ENCODE results near the gene FETUB. TPM values are rescaled to one million over a fixed set of nuclear protein-coding genes. Genes with fewer than 3 reads are reported as not detected.

The FETUB gene, protein sequence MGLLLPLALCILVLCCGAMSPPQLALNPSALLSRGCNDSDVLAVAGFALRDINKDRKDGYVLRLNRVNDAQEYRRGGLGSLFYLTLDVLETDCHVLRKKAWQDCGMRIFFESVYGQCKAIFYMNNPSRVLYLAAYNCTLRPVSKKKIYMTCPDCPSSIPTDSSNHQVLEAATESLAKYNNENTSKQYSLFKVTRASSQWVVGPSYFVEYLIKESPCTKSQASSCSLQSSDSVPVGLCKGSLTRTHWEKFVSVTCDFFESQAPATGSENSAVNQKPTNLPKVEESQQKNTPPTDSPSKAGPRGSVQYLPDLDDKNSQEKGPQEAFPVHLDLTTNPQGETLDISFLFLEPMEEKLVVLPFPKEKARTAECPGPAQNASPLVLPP
- not detected for polyA plus RNA-seq (2013)

GRCh38 chr3:186639778-186640472 is at the start of gene FETUB:
Gene FETUB, plus strand, starts transcription at chr3:186640399. Its CDS starts 62 bp downstream, at chr3:186640461.
- no peak within 1 kb of the TSS for H3K27ac ChIP-seq (ENCODE audit: insufficient read depth in 1 of 2, low read depth in 1 of 2, low read length in 2 of 2, poor library complexity in 1 of 2, severe bottlenecking in 2 of 2)
- peaks cover 0 to 5% (median 3%) of the 10 kb centered on the region in 5 experiments for H3K27me3 ChIP-seq (replicated peaks in 2 of 5; ENCODE audit: control insufficient read depth in 4 of 5, insufficient read depth in 5 of 5, low read length in 4 of 5)
- 93% methylated on average over 1 of the region's 1 CpG for WGBS (ENCODE audit: insufficient coverage)
- H3K4me3 ChIP-seq (ENCODE audit: control insufficient read depth in 1 of 7, extremely low read depth in 1 of 7, insufficient read depth in 4 of 7, low read depth in 2 of 7, low read length in 6 of 7): no peak within 1 kb of the TSS
- no peak for DNase-seq
- no peaks in the 10 kb centered on the region for H3K9me3 ChIP-seq (ENCODE audit: control extremely low read depth in 1 of 5, control insufficient read depth in 4 of 5, insufficient read depth in 2 of 5, low read depth in 1 of 5, low read length in 4 of 5)
- POLR2A ChIA-PET: no interaction called here
- H3K4me1 ChIP-seq (ENCODE audit: control extremely low read depth in 1 of 4, control insufficient read depth in 4 of 4, insufficient read depth in 4 of 4, low read length in 3 of 4): no peaks in the 10 kb centered on the region
- CTCF ChIA-PET: no interaction called here
- no peaks in the 10 kb centered on the region for H3K36me3 ChIP-seq (ENCODE audit: control insufficient read depth in 4 of 4, insufficient read depth in 4 of 4, low read length in 3 of 4)

DNA sequence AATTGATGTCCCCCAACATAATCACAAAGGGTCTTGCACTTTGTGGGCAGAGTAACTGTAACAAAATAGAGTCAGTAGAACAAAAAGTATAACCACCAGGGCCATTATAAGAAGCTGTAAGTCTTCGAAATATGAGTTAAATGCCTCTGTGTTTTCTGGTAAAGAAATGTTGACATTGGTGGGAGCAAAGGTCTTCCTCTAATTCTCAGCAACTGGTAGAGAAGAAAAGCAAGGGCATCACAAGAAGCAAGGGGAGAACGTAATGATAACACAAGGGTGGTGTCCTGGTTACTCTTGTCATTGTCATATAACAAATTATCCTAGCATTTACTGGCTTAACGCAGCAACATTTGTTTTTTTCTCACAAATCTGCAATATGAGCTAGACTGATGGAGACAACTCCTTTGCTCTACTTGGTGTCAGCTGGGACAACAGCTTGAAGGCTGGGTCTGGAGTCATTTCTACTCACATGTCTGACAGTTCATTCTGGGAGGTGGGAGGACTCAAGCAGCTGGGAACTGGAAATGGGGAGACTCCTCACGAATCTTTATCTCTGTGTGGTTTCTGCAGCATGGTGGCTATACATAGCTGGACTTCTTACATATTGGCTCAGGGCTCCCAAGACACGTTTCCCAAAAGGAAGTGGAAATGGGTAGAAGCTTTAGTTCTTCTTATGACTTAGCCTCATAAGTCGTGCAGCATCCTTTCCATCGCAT is 49.5 kb upstream of the FETUB start:
- no peak overlapping the region for H3K27ac ChIP-seq (ENCODE audit: insufficient read depth in 1 of 2, low read depth in 1 of 2, low read length in 2 of 2, poor library complexity in 1 of 2, severe bottlenecking in 2 of 2)
- CTCF ChIA-PET: interaction anchor here (1.3 to 4.3 kb wide), 5 partner anchors 23 to 236 kb away, joined by 3 to 24 read pairs (median 8); partner anchors contain the start of gene AHSG
- no peaks in the 10 kb centered on the region for H3K27me3 ChIP-seq (replicated peaks in 2 of 5; ENCODE audit: control insufficient read depth in 4 of 5, insufficient read depth in 5 of 5, low read length in 4 of 5)
- H3K4me1 ChIP-seq (ENCODE audit: control extremely low read depth in 1 of 4, control insufficient read depth in 4 of 4, insufficient read depth in 4 of 4, low read length in 3 of 4): no peaks in the 10 kb centered on the region
- POLR2A ChIA-PET: no interaction called here
- H3K4me3 ChIP-seq (ENCODE audit: control insufficient read depth in 1 of 7, extremely low read depth in 1 of 7, insufficient read depth in 4 of 7, low read depth in 2 of 7, low read length in 6 of 7): no peak overlapping the region
- H3K9me3 ChIP-seq (ENCODE audit: control extremely low read depth in 1 of 5, control insufficient read depth in 4 of 5, insufficient read depth in 2 of 5, low read depth in 1 of 5, low read length in 4 of 5): no peaks in the 10 kb centered on the region
- 85% methylated on average over 7 of the region's 7 CpGs for WGBS (ENCODE audit: insufficient coverage)
- peaks cover 0 to 5% (median 2%) of the 10 kb centered on the region in 4 experiments for H3K36me3 ChIP-seq (ENCODE audit: control insufficient read depth in 4 of 4, insufficient read depth in 4 of 4, low read length in 3 of 4)
- no peak for DNase-seq

DNA sequence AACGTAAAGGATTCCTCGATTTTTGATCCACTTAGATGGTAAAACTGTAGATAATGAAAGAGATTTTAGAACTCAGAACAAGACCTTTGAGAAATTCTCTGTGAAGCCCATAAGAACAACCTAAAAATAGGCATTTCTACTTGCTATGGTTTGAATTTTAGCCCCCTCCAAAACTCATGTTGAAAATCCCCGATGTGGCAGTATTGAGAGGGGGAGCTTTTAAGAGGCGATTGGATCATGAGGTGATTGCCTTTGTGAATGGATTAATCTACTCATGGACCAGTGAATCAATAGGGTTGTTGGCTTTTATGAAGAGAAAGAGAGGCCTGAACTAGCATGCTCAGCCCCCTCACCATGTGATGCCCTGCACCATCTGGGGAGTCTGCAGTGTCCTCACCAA is 47.5 kb upstream of the FETUB start:
- no peaks in the 10 kb centered on the region for H3K9me3 ChIP-seq (ENCODE audit: control extremely low read depth in 1 of 5, control insufficient read depth in 4 of 5, insufficient read depth in 2 of 5, low read depth in 1 of 5, low read length in 4 of 5)
- H3K36me3 ChIP-seq (ENCODE audit: control insufficient read depth in 4 of 4, insufficient read depth in 4 of 4, low read length in 3 of 4): no peaks in the 10 kb centered on the region
- ChIA-PET CTCF (interaction anchor here (1.0 to 4.3 kb wide), 4 partner anchors 10 to 229 kb away, joined by 3 to 24 read pairs (median 6); partner anchors contain the start of gene AHSG), POLR2A (no interaction called here)
- no peaks in the 10 kb centered on the region for H3K27me3 ChIP-seq (replicated peaks in 2 of 5; ENCODE audit: control insufficient read depth in 4 of 5, insufficient read depth in 5 of 5, low read length in 4 of 5)
- no peak overlapping the region for H3K27ac ChIP-seq (ENCODE audit: insufficient read depth in 1 of 2, low read depth in 1 of 2, low read length in 2 of 2, poor library complexity in 1 of 2, severe bottlenecking in 2 of 2)
- H3K4me1 ChIP-seq (ENCODE audit: control extremely low read depth in 1 of 4, control insufficient read depth in 4 of 4, insufficient read depth in 4 of 4, low read length in 3 of 4): no peaks in the 10 kb centered on the region
- WGBS (ENCODE audit: insufficient coverage): 100% methylated on average over 1 of the region's 4 CpGs
- no peak for DNase-seq
- no peak overlapping the region for H3K4me3 ChIP-seq (ENCODE audit: control insufficient read depth in 1 of 7, extremely low read depth in 1 of 7, insufficient read depth in 4 of 7, low read depth in 2 of 7, low read length in 6 of 7)

- Histone ChIP-seq H3K27ac (ENCODE audit: insufficient read depth in 1 of 2, low read depth in 1 of 2, low read length in 2 of 2, poor library complexity in 1 of 2, severe bottlenecking in 2 of 2) (no peak overlapping the region), H3K27me3 (replicated peaks in 2 of 5; ENCODE audit: control insufficient read depth in 4 of 5, insufficient read depth in 5 of 5, low read length in 4 of 5) (no peaks in the 10 kb centered on the region), H3K9me3 (ENCODE audit: control extremely low read depth in 1 of 5, control insufficient read depth in 4 of 5, insufficient read depth in 2 of 5, low read depth in 1 of 5, low read length in 4 of 5) (no peaks in the 10 kb centered on the region), H3K4me3 (ENCODE audit: control insufficient read depth in 1 of 7, extremely low read depth in 1 of 7, insufficient read depth in 4 of 7, low read depth in 2 of 7, low read length in 6 of 7) (no peak overlapping the region), H3K4me1 (ENCODE audit: control extremely low read depth in 1 of 4, control insufficient read depth in 4 of 4, insufficient read depth in 4 of 4, low read length in 3 of 4) (no peaks in the 10 kb centered on the region), H3K36me3 (ENCODE audit: control insufficient read depth in 4 of 4, insufficient read depth in 4 of 4, low read length in 3 of 4) (no peaks in the 10 kb centered on the region)
- no peak for DNase-seq
- CTCF ChIA-PET: interaction anchor here (1.2 kb wide), 2 partner anchors 11 to 21 kb away, joined by 3 to 4 read pairs; no protein-coding TSS in a partner anchor
- POLR2A ChIA-PET: no interaction called here
- 92% methylated on average over 2 of the region's 3 CpGs for WGBS (ENCODE audit: insufficient coverage)
These were observed 46.3 kb upstream of the FETUB start for GRCh38 chr3:186593862-186594261.

DNA sequence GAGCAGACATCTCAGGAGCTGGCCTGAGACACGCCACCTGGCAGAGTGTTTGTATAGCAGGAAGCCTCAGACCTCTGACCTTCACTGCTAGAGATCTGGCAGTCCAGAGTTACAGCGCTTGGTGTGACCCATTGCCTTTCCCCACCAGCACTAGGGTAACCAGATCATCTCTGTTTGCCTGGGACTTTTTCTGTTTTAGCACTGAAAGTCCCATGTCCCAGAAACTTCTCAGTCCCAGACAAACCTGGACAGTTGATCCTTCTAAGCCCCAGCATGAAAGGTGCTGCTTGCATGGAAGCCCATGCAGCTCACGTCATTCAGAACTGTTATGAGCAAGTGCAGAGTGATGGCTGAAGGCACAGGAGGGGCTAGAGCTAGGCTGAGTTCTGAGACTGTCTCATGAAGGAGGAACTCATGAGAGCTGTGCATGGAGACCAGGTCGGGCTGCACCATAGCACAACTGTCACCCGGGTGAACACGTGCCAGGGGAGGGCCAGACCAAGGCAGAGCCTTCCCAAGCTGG is 45.5 kb upstream of the FETUB start:
- no peak for DNase-seq
- H3K9me3 ChIP-seq (ENCODE audit: control extremely low read depth in 1 of 5, control insufficient read depth in 4 of 5, insufficient read depth in 2 of 5, low read depth in 1 of 5, low read length in 4 of 5): no peaks in the 10 kb centered on the region
- H3K4me3 ChIP-seq (ENCODE audit: control insufficient read depth in 1 of 7, extremely low read depth in 1 of 7, insufficient read depth in 4 of 7, low read depth in 2 of 7, low read length in 6 of 7): no peak overlapping the region
- CTCF ChIA-PET: interaction anchor here (1.1 to 3.0 kb wide), 2 partner anchors 9 to 20 kb away, joined by 4 to 14 read pairs; no protein-coding TSS in a partner anchor
- H3K27ac ChIP-seq (ENCODE audit: insufficient read depth in 1 of 2, low read depth in 1 of 2, low read length in 2 of 2, poor library complexity in 1 of 2, severe bottlenecking in 2 of 2): no peak overlapping the region
- no peaks in the 10 kb centered on the region for H3K4me1 ChIP-seq (ENCODE audit: control extremely low read depth in 1 of 4, control insufficient read depth in 4 of 4, insufficient read depth in 4 of 4, low read length in 3 of 4)
- no peaks in the 10 kb centered on the region for H3K36me3 ChIP-seq (ENCODE audit: control insufficient read depth in 4 of 4, insufficient read depth in 4 of 4, low read length in 3 of 4)
- POLR2A ChIA-PET: no interaction called here
- H3K27me3 ChIP-seq (replicated peaks in 2 of 5; ENCODE audit: control insufficient read depth in 4 of 5, insufficient read depth in 5 of 5, low read length in 4 of 5): no peaks in the 10 kb centered on the region
- 97% methylated on average over 6 of the region's 6 CpGs for WGBS (ENCODE audit: insufficient coverage)

- POLR2A ChIA-PET: no interaction called here
- no peaks in the 10 kb centered on the region for H3K27me3 ChIP-seq (replicated peaks in 2 of 5; ENCODE audit: control insufficient read depth in 4 of 5, insufficient read depth in 5 of 5, low read length in 4 of 5)
- DNase-seq: no peak
- no peak overlapping the region for H3K4me3 ChIP-seq (ENCODE audit: control insufficient read depth in 1 of 7, extremely low read depth in 1 of 7, insufficient read depth in 4 of 7, low read depth in 2 of 7, low read length in 6 of 7)
- H3K4me1 ChIP-seq (ENCODE audit: control extremely low read depth in 1 of 4, control insufficient read depth in 4 of 4, insufficient read depth in 4 of 4, low read length in 3 of 4): no peaks in the 10 kb centered on the region
- H3K27ac ChIP-seq (ENCODE audit: insufficient read depth in 1 of 2, low read depth in 1 of 2, low read length in 2 of 2, poor library complexity in 1 of 2, severe bottlenecking in 2 of 2): no peak overlapping the region
- 94% methylated on average over 8 of the region's 17 CpGs for WGBS (ENCODE audit: insufficient coverage)
- no peaks in the 10 kb centered on the region for H3K36me3 ChIP-seq (ENCODE audit: control insufficient read depth in 4 of 4, insufficient read depth in 4 of 4, low read length in 3 of 4)
- CTCF ChIA-PET: interaction anchor here (0.9 to 3.0 kb wide), 6 partner anchors 12 to 223 kb away, joined by 4 to 14 read pairs (median 6); partner anchors contain the start of gene AHSG
- H3K9me3 ChIP-seq (ENCODE audit: control extremely low read depth in 1 of 5, control insufficient read depth in 4 of 5, insufficient read depth in 2 of 5, low read depth in 1 of 5, low read length in 4 of 5): no peaks in the 10 kb centered on the region
These were observed 43.5 kb upstream of the FETUB start for GRCh38 chr3:186596568-186597287.

All from common myeloid progenitor, CD34-positive (primary cell).